PC-9 (cell line): ENCODE measurements around the gene CDC42EP2.

ENCODE experiments used
- CTCF ChIP-seq: fragments of 200-600 bp; sonication (generic); conservative IDR thresholded peaks from 2 replicates; pipeline ENCODE4 v1.6.1; 2017; ENCODE audit warnings: mixed run types, antibody characterized with exemption, mild to moderate bottlenecking, moderate library complexity
- EZH2 ChIP-seq: fragments of 200-600 bp; sonication (generic); IDR thresholded peaks from 2 replicates; pipeline ENCODE4 v1.8.0; 2017; ENCODE audit warnings: antibody characterized with exemption, low read depth

- TF ChIP-seq CTCF (no peak), EZH2 (no peak)
Measured at GRCh38 chr11:65308281-65308891, 6.3 kb upstream of the CDC42EP2 start.
